ENCODE measurements around the gene THAP12. TPM values are rescaled to one million over a fixed set of nuclear protein-coding genes. Genes with fewer than 3 reads are reported as not detected.

THAP12 gene
- total RNA-seq, 2 experiments from 2014 or later, result 50.3 TPM

- H3K9me3 Mint-ChIP-seq, result no peaks in the 10 kb centered on the region
- no peak for DNase-seq
- no peaks in the 10 kb centered on the region for H3K27me3 Mint-ChIP-seq
- intact Hi-C loops (cut with micrococcal nuclease), result no loop called here
- H3K4me3 Mint-ChIP-seq, result no peak overlapping the region
- no peaks in the 10 kb centered on the region for H3K36me3 Mint-ChIP-seq (ENCODE audit: low read depth)
- CTCF ChIA-PET, result interaction anchor here (11.6 kb wide), 1 partner anchor 98 kb away, joined by 88 read pairs; no protein-coding TSS in a partner anchor
- no peak overlapping the region for H3K27ac Mint-ChIP-seq
- no peak for ATAC-seq
- no peaks in the 10 kb centered on the region for H3K4me1 Mint-ChIP-seq (ENCODE audit: low read depth)
- TF ChIP-seq, protein P1, sequence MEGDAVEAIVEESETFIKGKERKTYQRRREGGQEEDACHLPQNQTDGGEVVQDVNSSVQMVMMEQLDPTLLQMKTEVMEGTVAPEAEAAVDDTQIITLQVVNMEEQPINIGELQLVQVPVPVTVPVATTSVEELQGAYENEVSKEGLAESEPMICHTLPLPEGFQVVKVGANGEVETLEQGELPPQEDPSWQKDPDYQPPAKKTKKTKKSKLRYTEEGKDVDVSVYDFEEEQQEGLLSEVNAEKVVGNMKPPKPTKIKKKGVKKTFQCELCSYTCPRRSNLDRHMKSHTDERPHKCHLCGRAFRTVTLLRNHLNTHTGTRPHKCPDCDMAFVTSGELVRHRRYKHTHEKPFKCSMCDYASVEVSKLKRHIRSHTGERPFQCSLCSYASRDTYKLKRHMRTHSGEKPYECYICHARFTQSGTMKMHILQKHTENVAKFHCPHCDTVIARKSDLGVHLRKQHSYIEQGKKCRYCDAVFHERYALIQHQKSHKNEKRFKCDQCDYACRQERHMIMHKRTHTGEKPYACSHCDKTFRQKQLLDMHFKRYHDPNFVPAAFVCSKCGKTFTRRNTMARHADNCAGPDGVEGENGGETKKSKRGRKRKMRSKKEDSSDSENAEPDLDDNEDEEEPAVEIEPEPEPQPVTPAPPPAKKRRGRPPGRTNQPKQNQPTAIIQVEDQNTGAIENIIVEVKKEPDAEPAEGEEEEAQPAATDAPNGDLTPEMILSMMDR (IDR thresholded peaks at IDR 0.05), result no peak
- POLR2A ChIA-PET, result no interaction called here
Observed at GRCh38 chr11:76307396-76307795, 73.5 kb downstream of the THAP12 start.

DNA sequence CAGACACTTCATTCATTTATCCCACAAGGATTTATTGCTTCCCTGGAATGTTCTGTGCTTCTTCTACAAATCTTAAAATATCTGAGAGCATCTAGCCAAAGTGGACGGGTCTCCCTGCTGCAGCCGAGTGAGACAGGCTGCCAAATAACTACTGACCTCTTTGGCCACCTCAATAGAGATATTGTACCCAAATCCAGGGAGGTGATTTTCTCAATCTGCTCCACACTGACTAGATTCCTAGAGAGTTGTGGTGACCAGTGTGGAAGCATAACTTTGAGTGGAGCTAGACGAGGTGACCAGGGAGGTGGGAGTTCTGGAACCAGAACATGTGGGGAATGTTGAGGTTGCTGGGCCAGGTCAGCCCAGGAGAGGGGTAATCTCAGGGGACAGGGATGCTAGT lies 77.5 kb downstream of the THAP12 start:
- no peak for DNase-seq
- Mint-ChIP-seq H3K27me3 (no peaks in the 10 kb centered on the region), H3K4me3 (no peak overlapping the region), H3K9me3 (no peaks in the 10 kb centered on the region), H3K27ac (no peak overlapping the region), H3K4me1 (ENCODE audit: low read depth) (no peaks in the 10 kb centered on the region), H3K36me3 (ENCODE audit: low read depth) (no peaks in the 10 kb centered on the region)
- intact Hi-C loops (cut with micrococcal nuclease), result no loop called here
- POLR2A ChIA-PET, result no interaction called here
- CTCF ChIA-PET, result interaction anchor here (1.1 to 2.5 kb wide), 3 partner anchors 56 to 151 kb away, joined by 3 to 15 read pairs (median 3); no protein-coding TSS in a partner anchor
- ATAC-seq, result no peak
- TF ChIP-seq, protein P1 (IDR thresholded peaks at IDR 0.05), result no peak

- Mint-ChIP-seq H3K9me3 (no peaks in the 10 kb centered on the region), H3K27ac (no peak overlapping the region), H3K36me3 (ENCODE audit: low read depth) (no peaks in the 10 kb centered on the region), H3K4me3 (no peak overlapping the region), H3K27me3 (no peaks in the 10 kb centered on the region), H3K4me1 (ENCODE audit: low read depth) (no peaks in the 10 kb centered on the region)
- CTCF ChIA-PET, result interaction anchor here (2.5 kb wide), 1 partner anchor 95 kb away, joined by 15 read pairs; no protein-coding TSS in a partner anchor
- TF ChIP-seq, protein P1 (IDR thresholded peaks at IDR 0.05), result no peak
- intact Hi-C loops (cut with micrococcal nuclease), result no loop called here
- no peak for DNase-seq
- no peak for ATAC-seq
- POLR2A ChIA-PET, result no interaction called here
Observed at GRCh38 chr11:76302996-76303395, 77.9 kb downstream of the THAP12 start.

Other genes starting within 250 kb of the THAP12 start
- gene WNT11, start 174.6 kb downstream of the THAP12 start, total RNA-seq, result under 1 TPM; 0.32 to 0.43 TPM
- gene GVQW3, start 191 bp upstream of the THAP12 start, total RNA-seq, result 1 to 10 TPM; 2.1 to 4.2 TPM
- 10 to 100 TPM; 29.0 to 31.4 TPM for gene EMSY, start 63.9 kb upstream of the THAP12 start, total RNA-seq